LHCN-M2 (cell line): Measurements from ENCODE around the gene SCAF1. TPM values are rescaled to one million over a fixed set of nuclear protein-coding genes. Genes with fewer than 3 reads are reported as not detected.

Experiments
- DNase-seq: peaks from one replicate; pipeline ENCODE4 v3.0.0-alpha.2; 2012; ENCODE audit warnings: low read depth
- total RNA-seq: library from RNA; depleted of rRNA; stranded (reverse); fragments of >200 nt; gene quantifications from 2 replicates; pipeline ENCODE4 v1.2.3, GENCODE V29; 2014

Gene SCAF1
- total RNA-seq, 1 experiment from 2014 or later, result 23.9 TPM

GRCh38 chr19:49685845-49686332 is 43.9 kb downstream of the SCAF1 start:
- no peak for DNase-seq

DNA sequence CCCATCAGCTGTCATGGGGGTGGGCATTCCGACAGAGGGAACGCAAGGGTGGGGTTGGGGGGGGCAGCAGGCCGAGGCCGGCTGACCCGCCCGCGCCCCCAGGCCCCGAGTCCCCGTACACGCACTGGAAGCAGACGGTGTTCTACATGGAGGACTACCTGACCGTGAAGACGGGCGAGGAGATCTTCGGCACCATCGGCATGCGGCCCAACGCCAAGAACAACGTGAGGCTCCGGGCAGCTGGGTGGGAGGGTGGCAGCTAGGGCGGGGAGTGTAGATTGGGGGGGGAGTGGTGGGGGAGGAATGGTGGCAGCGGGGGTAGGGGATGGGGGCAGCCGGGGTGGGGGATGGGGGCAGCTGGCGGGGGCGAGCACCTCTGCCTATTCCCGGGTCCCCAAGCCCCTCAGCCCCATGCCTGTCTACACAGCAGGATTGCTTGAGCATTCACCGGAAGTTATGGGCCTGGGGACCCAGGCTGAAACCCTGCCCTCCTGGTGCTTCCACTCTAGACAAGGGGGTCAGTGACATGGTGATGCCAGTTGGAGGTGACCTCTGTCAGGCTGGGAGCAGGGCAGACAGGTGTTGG is 44.6 kb downstream of the SCAF1 start:
- DNase-seq, result no peak

- no peak for DNase-seq
Measured at GRCh38 chr19:49687150-49687549, 45.1 kb downstream of the SCAF1 start.

DNA sequence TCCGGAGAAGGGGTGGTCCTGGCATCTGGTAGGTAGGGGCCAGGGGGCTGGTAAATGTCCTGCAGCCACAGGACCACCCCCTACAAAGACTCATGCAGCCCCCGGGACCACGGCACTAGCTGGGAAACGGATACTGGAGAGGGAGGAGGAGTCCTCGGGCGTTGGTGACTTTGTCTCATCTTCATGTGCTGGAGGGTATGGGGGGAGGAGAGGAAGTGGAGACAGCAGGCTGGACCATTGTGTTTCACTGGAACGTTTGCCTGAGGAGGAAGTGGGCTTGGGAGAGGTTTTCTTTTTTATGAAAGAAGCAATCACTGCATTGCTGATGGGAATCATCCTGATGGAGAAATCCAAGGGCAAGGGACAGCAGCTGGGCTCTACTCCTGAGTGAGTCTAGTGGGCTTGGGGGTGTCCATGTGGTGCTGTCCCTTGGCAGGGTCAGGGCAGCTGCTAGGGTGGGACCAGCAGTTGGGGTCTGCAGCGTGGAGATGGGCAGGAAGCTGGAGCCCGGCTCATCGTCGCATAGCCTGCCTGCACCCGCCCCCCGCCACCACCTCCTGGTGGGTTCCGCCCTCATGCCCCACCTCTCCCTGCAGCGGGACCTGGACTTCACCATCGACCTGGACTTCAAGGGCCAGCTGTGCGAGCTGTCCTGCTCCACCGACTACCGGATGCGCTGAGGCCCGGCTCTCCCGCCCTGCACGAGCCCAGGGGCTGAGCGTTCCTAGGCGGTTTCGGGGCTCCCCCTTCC is 45.7 kb downstream of the SCAF1 start:
- no peak for DNase-seq

- no peak for DNase-seq
Measured at GRCh38 chr19:49688531-49689132, 46.6 kb downstream of the SCAF1 start.

DNA sequence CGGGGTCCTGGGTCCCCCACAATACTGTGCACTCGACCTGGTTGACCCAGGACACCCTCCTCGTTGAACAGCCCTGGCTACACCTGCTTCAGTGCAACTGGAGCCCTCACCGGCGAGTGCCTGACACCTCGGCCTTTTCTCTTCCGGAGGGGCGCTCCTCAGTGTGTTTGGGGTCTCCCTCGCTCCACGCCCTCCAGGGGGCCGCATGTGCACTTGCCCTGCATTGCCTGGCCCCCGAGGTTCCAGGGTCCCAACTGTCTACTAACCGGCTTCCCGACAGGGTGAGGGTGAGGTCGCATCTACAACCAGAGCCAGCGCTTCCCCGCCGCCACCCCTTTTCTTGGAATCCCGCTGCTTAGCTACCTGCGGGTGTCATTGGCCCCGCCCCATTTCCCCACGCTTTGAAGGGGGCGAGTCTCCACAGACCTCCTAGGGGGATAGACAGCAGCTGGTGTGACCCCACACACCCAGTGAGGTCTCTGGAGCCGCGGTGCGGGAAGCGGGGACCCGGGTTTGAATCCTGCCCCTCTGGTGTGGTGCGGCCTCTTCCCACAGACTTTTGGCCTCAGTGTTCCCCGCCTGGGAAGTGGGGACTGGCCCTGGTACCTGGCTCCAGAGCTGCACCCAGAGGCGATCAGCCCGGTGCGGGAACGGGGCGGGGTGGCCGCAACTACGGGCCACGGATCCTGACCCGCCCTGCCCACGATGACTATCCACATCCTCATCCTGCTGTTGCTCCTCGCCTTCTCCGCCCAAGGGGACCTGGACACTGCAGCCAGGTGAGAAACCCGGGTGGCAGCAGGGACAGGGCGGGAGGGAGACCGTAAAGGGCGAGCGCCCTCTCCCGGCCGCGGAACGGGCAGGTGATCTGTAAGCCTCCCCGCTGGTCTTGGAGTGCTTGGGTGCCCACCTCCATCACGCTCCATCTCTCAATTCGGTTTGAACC is 47.4 kb downstream of the SCAF1 start, which contains the start of gene ADM5:
TSS of gene ADM5 (plus strand) at position 462 of the 946 bp plus-strand sequence. CDS start at position 706, 244 bp downstream.
- no peak for DNase-seq

GRCh38 chr19:49690079-49690655 is 48.2 kb downstream of the SCAF1 start:
- no peak for DNase-seq

DNA sequence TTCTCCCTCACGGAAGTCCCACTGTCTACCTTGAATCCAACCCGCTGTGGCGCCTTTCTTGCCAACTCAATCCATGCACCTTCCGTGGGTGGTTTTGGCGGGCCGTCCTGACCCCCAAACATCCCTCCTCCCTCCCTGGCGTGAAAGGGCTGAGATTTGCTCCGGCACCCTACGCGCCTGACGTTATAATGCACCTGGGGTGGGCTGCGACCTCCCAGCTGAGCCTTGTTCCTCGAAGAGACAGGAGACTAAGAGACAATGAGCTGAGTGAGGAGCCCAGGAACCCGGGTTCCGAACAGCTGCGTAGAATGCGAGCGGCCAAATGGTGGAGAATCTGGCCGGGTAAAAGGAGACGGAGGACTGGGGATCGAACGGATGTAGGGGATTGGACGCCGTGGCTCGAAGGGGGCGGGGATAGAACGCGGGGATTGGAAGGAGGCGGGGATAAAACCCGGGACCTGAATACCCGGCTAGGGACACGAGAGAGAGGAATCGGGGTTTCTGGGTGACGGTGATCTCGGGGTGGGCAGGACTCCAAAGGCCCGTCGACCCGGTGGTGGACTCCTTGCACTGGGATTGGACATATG is 48.7 kb downstream of the SCAF1 start, which contains the start of gene CPT1C:
TSS of gene CPT1C (plus strand) at position 461 of the 587 bp plus-strand sequence. CDS start 1,137 bp downstream, outside the sequence.
- peak; percentile 58 for DNase-seq

DNA sequence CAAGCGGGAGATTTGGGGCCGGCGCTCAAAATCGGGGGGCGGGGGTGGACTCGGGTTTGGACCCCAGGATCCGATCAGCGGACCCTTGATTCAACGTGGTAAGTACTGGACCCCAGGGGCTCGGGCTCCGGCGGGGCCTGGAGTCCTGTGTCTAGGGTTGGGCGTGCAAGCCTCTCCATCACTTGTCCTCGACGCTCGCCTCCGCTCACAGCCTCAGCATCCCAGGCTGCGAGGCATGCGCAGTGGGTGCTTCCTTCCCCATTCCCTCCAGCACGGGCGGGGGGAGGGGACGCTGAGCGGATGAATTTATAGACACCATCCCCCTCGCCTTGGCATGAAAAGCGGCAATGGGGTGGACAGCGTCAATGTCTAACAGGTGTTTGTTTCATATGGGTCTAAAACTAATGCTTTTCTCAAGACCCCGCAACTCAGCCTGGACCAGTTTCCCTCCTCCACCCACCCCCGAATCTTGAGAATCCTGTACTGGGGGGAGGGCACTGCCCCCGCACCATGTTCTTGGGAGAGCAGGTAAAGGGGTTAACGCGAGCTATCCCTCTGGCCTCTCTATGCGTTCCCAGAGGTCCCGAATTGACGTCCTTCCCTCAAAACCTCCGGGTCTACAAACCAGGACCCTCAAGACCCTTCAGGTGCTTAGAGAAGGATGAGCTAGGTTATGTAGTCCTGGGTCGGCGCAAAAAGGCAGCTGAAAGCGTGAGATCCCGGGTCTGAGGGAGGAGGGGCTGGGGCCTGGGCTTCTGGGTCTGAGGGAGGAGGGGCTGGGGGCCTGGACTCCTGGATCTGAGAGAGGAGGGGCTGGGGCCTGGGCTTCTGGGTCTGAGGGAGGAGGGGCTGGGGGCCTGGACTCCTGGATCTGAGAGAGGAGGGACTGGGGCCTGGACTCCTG is 49.5 kb downstream of the SCAF1 start:
- DNase-seq, result peak; percentile 45

DNA sequence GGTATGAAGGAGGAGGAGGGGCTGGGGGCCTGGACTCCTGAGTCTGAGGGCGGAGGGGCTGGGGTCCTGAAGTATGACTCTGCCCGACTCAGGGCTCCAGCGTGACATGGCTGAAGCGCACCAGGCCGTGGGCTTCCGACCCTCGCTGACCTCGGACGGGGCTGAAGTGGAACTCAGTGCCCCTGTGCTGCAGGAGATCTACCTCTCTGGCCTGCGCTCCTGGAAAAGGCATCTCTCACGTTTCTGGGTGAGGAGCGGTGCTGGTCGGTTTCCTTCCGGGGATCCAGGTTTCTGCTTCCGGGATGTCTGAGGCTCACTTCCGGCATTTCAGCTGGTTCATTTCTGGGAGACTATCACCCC is 50.1 kb downstream of the SCAF1 start:
- DNase-seq, result no peak

- DNase-seq, result no peak
Measured at GRCh38 chr19:49696115-49696514, 54.1 kb downstream of the SCAF1 start.

DNA sequence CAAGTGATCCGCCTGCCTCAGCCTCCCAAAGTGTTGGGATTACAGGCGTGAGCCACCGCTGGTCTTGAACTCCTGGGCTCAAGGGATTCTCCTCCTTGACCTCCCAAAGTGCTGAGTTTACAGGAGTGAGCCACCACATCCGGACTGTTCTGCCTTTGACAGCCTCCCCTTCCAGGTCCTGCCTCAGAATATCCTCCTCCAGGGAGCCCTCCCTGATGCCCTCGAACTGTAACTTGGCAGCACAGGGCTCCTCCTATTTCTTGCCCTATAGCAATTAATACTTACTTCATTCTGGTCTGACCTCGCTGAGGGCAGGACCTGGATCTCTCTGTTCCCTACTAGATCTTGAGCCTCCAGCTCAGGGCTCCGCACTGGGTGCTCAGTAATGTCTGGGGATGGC is 54.9 kb downstream of the SCAF1 start:
- no peak for DNase-seq

DNA sequence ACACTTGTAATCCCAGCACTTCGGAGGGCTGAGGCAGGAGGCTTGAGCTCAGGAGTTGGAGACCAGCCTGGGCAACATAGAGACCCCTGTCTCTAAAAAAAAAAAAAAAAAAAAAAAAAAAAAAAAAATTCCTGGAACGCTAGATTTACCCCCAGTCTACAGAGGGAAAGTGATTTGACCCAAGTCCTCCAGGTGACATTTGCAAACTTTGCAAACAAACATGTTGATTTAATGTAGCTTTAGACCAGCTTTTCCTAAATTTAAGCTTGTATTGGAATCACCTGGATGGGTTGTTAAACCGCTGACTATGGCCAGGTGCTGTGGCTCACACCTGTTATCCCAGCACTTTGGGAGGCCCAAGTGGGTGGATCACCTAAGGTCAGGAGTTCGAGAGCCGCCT is 57.4 kb downstream of the SCAF1 start:
- no peak for DNase-seq

- DNase-seq, result no peak
Measured at GRCh38 chr19:49700563-49700962, 58.6 kb downstream of the SCAF1 start.

DNA sequence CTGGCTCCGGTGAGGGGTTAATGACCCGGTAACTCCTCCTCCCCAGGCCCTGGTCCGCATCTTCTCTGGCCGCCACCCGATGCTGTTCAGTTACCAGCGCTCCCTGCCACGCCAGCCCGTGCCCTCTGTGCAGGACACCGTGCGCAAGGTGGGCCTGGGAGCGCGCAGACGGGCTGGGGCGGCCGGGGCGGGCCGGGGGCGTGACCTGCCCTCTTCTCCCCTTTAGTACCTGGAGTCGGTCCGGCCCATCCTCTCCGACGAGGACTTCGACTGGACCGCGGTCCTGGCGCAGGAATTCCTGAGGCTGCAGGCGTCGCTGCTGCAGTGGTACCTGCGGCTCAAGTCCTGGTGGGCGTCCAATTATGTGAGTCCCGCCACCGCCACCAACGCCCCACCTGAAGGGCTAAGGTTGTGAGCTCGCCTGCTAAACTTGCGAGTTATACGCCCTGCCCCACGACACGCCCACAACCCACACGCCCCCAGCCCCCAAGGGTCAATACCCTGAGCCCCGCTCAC is 59.3 kb downstream of the SCAF1 start:
- no peak for DNase-seq

DNA sequence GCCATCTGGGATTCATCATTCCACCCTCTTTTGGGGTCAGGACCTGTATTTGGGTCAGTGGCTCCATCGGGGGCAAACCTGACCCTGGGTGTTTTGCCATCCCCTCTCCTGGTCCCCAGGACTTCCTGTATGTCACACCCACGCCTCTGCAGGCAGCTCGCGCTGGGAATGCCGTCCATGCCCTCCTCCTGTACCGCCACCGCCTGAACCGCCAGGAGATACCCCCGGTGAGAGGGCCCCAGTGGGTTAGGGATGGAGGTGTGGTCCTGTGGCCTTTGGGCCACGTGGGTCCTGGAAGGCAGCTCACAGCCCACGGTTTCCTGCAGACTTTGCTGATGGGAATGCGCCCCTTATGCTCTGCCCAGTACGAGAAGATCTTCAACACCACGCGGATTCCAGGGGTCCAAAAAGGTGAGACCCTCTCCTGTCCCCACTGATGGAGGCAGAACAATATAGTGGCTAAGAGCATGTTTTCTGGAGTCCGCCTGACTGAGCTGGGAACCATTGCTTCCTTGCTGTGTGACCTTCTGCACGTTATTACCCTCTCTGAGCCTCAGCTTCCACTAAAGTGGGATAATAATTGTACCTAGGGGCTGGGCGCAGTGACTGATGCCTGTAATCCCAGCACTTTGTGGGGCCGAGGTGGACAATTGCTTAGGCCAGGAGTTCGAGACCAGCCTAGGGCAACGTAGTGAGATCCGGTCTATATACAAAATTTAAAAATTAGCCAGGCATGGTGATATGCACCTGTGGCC is 63.1 kb downstream of the SCAF1 start:
- DNase-seq, result no peak

DNA sequence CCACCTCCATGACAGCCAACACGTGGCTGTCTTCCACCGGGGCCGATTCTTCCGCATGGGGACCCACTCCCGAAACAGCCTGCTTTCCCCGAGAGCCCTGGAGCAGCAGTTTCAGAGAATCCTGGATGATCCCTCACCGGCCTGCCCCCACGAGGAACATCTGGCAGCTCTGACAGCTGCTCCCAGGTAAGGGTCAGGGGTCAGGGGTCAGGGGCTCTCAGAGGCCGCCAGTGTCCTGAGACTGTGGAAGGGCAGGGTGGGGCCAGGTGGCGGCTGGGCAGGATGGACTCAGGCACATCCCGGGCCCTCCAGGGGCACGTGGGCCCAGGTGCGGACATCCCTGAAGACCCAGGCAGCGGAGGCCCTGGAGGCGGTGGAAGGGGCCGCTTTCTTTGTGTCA is 63.9 kb downstream of the SCAF1 start:
- no peak for DNase-seq
